WTC11 (cell line): ENCODE results near the gene SOSTDC1. TPM values are rescaled to one million over a fixed set of nuclear protein-coding genes. Genes with fewer than 3 reads are reported as not detected.

Experiments
- ATAC-seq: fragments of 200-7000 bp; cut with Tn5 transposase; 2 replicates; pipeline ENCODE4 v1.10.0; 2021; ENCODE audit warnings: mild to moderate bottlenecking, moderate library complexity
- CTCF ChIA-PET: fragments of 300-600 bp; sonication (Branson Sonifier 250); formaldehyde crosslinking; loops from one replicate; lab custom pipeline; 2021; ENCODE audit warnings: antibody characterized with exemption; lab: Charles Lee
- POLR2A ChIA-PET: fragments of 350-600 bp; sonication (Branson Sonifier 250); formaldehyde crosslinking; loops from one replicate; lab custom pipeline; 2021; ENCODE audit warnings: antibody characterized with exemption; lab: Charles Lee
- DNase-seq: peaks from one replicate; pipeline ENCODE4 v3.0.0; 2021; ENCODE audit warnings: low spot score
- H3K27ac Mint-ChIP-seq: 2 replicates; pipeline ENCODE4 v1.8.0; 2021; ENCODE audit warnings: mixed read lengths
- H3K27me3 Mint-ChIP-seq: 2 replicates; pipeline ENCODE4 v1.8.0; 2021; ENCODE audit warnings: low read depth, mild to moderate bottlenecking, moderate library complexity, mixed read lengths
- H3K36me3 Mint-ChIP-seq: 2 replicates; pipeline ENCODE4 v1.8.0; 2021; ENCODE audit warnings: mixed read lengths
- H3K4me1 Mint-ChIP-seq: 2 replicates; pipeline ENCODE4 v1.8.0; 2022; ENCODE audit warnings: mixed read lengths
- H3K4me3 Mint-ChIP-seq: 2 replicates; pipeline ENCODE4 v1.8.0; 2021; ENCODE audit warnings: mild to moderate bottlenecking, moderate library complexity, mixed read lengths
- H3K9me3 Mint-ChIP-seq: 2 replicates; pipeline ENCODE4 v1.8.0; 2021; ENCODE audit warnings: mixed read lengths
- IRF2 ChIP-seq: sonication (generic); formaldehyde crosslinking; IDR thresholded peaks from 2 replicates; pipeline ENCODE4 v1.8.0; 2022; ENCODE audit warnings: low read depth, missing genetic modification reagents, borderline replicate concordance
- KAT7 ChIP-seq: sonication (generic); formaldehyde crosslinking; IDR thresholded peaks from 2 replicates; pipeline ENCODE4 v1.8.1; 2023; ENCODE audit warnings: missing genetic modification reagents, mild to moderate bottlenecking, borderline replicate concordance
- RELA ChIP-seq: sonication (generic); formaldehyde crosslinking; IDR thresholded peaks from 2 replicates; pipeline ENCODE4 v1.8.1; 2022; ENCODE audit warnings: missing genetic modification reagents, mild to moderate bottlenecking, borderline replicate concordance
- SMAD4 ChIP-seq: sonication (generic); formaldehyde crosslinking; IDR thresholded peaks from 2 replicates; pipeline ENCODE4 v1.8.0; 2022; ENCODE audit warnings: mild to moderate bottlenecking, missing genetic modification reagents
- TEAD4 ChIP-seq: sonication (generic); formaldehyde crosslinking; IDR thresholded peaks from 2 replicates; pipeline ENCODE4 v1.8.0; 2022; ENCODE audit warnings: mild to moderate bottlenecking, missing genetic modification reagents
- ZNF263 ChIP-seq: sonication (generic); formaldehyde crosslinking; IDR thresholded peaks from 2 replicates; pipeline ENCODE4 v1.8.1; 2022; ENCODE audit warnings: low read depth, mild to moderate bottlenecking, moderate library complexity, missing genetic modification reagents
- ZNF317 ChIP-seq: sonication (generic); formaldehyde crosslinking; IDR thresholded peaks from 2 replicates; pipeline ENCODE4 v1.8.1; 2023; ENCODE audit warnings: low read depth, mild to moderate bottlenecking, moderate library complexity, missing genetic modification reagents, borderline replicate concordance
- ZNF416 ChIP-seq: fragments of 250-450 bp; sonication (Bioruptor Pico); IDR thresholded peaks from 2 replicates; pipeline ENCODE4 v1.9.0; 2021; ENCODE audit warnings: mild to moderate bottlenecking, inconsistent platforms
- total RNA-seq: library from RNA; stranded (reverse); gene quantifications from 3 replicates; pipeline ENCODE4 v1.2.3, GENCODE V29; 2021
- TF ChIP-seq, protein P1 (sequence below): sonication (generic); formaldehyde crosslinking; IDR thresholded peaks from 2 replicates; pipeline ENCODE4 v1.8.0; 2023; ENCODE audit warnings: missing genetic modification reagents, mild to moderate bottlenecking, borderline replicate concordance
- TF ChIP-seq, protein P2 (sequence below): sonication (generic); formaldehyde crosslinking; IDR thresholded peaks from 2 replicates; pipeline ENCODE4 v1.8.1; 2023; ENCODE audit warnings: mild to moderate bottlenecking, missing genetic modification reagents, moderate library complexity
- TF ChIP-seq, protein P3 (sequence below): sonication (generic); formaldehyde crosslinking; IDR thresholded peaks from 2 replicates; pipeline ENCODE4 v1.8.0; 2023; ENCODE audit warnings: mild to moderate bottlenecking, missing genetic modification reagents
- TF ChIP-seq, protein P4 (sequence below): sonication (generic); formaldehyde crosslinking; IDR thresholded peaks from 2 replicates; pipeline ENCODE4 v1.8.1; 2023; ENCODE audit warnings: mild to moderate bottlenecking, missing genetic modification reagents
- TF ChIP-seq, protein P5 (sequence below): sonication (generic); formaldehyde crosslinking; IDR thresholded peaks from 2 replicates; pipeline ENCODE4 v1.8.1; 2022; ENCODE audit warnings: low read depth, missing genetic modification reagents, borderline replicate concordance

SOSTDC1 gene
- total RNA-seq, 1 experiment from 2014 or later = 0.15 TPM

DNA sequence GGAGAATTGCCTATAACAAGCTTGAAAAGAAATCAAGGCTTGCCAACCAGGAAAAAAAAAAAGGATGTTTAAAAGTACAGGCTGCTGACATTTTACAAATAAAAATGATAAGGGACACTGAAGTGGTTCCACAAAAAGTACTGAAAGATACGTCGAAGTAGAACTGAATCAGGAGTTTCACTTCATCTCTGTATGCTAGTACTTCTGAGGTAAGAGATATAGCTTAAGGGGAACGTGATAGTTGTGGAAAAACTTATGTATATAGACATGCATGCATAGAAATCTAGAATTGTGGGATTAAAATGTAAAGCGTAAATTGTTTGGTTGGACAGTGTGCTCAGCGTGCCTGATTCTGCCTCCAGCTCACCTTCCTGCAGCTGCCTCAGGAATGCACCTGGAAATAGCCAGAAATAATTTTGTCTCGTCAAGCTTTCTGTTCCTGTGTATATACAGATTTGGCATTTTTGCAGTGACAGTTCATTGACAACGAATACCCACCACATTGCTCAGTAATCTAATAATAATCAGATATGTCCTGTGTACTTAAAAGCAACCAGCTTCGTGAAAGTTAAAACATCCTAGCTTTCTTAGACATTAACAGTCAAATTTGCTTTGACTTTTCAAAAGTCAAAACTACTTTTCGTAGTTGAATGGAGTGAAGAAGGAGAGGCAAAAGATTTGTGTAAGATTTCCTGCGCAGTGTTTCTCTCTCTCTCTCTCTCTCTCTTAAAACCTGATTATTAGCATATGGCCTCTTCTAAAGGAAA, 1.4 kb downstream of the SOSTDC1 start (continued):
- TF ChIP-seq, protein P1, sequence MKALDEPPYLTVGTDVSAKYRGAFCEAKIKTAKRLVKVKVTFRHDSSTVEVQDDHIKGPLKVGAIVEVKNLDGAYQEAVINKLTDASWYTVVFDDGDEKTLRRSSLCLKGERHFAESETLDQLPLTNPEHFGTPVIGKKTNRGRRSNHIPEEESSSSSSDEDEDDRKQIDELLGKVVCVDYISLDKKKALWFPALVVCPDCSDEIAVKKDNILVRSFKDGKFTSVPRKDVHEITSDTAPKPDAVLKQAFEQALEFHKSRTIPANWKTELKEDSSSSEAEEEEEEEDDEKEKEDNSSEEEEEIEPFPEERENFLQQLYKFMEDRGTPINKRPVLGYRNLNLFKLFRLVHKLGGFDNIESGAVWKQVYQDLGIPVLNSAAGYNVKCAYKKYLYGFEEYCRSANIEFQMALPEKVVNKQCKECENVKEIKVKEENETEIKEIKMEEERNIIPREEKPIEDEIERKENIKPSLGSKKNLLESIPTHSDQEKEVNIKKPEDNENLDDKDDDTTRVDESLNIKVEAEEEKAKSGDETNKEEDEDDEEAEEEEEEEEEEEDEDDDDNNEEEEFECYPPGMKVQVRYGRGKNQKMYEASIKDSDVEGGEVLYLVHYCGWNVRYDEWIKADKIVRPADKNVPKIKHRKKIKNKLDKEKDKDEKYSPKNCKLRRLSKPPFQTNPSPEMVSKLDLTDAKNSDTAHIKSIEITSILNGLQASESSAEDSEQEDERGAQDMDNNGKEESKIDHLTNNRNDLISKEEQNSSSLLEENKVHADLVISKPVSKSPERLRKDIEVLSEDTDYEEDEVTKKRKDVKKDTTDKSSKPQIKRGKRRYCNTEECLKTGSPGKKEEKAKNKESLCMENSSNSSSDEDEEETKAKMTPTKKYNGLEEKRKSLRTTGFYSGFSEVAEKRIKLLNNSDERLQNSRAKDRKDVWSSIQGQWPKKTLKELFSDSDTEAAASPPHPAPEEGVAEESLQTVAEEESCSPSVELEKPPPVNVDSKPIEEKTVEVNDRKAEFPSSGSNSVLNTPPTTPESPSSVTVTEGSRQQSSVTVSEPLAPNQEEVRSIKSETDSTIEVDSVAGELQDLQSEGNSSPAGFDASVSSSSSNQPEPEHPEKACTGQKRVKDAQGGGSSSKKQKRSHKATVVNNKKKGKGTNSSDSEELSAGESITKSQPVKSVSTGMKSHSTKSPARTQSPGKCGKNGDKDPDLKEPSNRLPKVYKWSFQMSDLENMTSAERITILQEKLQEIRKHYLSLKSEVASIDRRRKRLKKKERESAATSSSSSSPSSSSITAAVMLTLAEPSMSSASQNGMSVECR = no peak
- TF ChIP-seq RELA (CRISPR knock-in tag) = no peak
- TF ChIP-seq, protein P2, sequence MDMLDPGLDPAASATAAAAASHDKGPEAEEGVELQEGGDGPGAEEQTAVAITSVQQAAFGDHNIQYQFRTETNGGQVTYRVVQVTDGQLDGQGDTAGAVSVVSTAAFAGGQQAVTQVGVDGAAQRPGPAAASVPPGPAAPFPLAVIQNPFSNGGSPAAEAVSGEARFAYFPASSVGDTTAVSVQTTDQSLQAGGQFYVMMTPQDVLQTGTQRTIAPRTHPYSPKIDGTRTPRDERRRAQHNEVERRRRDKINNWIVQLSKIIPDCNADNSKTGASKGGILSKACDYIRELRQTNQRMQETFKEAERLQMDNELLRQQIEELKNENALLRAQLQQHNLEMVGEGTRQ (CRISPR knock-in tag) = no peak
- no peak for TF ChIP-seq ZNF263 (CRISPR knock-in tag)
- TF ChIP-seq KAT7 (CRISPR knock-in tag) = no peak
- TF ChIP-seq ZNF317 (CRISPR knock-in tag) = no peak
- no peak for TF ChIP-seq TEAD4 (CRISPR knock-in tag)
- TF ChIP-seq IRF2 (CRISPR knock-in tag) = no peak

DNA sequence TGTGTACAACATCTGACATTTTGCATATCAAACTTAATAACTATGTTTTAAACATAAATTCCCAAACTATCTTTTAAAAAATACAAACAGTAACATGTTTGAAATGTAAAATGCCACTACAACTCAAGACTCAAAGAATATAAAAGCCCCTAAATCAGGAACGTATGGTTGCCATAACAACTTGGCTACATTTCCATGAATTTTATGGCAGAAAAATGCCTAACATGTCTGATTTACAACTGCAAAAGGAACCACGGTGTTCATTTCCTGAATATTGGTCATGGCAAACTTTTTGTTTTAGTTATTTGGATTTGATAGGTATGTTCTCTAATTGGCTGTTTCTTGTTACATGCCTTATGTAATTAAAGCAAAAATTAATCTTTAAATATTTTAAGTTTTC, 2.0 kb downstream of the SOSTDC1 start:
- DNase-seq (no peak), ATAC-seq (no peak)
- no peak overlapping the region for H3K27ac Mint-ChIP-seq
- no peaks in the 10 kb centered on the region for H3K27me3 Mint-ChIP-seq
- H3K36me3 Mint-ChIP-seq = no peaks in the 10 kb centered on the region
- H3K4me1 Mint-ChIP-seq = peaks cover 37% of the 10 kb centered on the region
- CTCF ChIA-PET = no interaction called here
- POLR2A ChIA-PET = interaction anchor here (1.2 kb wide), 1 partner anchor 144 kb away, joined by 3 read pairs; no protein-coding TSS in a partner anchor
- H3K4me3 Mint-ChIP-seq = no peak overlapping the region
- TF ChIP-seq, protein P3, sequence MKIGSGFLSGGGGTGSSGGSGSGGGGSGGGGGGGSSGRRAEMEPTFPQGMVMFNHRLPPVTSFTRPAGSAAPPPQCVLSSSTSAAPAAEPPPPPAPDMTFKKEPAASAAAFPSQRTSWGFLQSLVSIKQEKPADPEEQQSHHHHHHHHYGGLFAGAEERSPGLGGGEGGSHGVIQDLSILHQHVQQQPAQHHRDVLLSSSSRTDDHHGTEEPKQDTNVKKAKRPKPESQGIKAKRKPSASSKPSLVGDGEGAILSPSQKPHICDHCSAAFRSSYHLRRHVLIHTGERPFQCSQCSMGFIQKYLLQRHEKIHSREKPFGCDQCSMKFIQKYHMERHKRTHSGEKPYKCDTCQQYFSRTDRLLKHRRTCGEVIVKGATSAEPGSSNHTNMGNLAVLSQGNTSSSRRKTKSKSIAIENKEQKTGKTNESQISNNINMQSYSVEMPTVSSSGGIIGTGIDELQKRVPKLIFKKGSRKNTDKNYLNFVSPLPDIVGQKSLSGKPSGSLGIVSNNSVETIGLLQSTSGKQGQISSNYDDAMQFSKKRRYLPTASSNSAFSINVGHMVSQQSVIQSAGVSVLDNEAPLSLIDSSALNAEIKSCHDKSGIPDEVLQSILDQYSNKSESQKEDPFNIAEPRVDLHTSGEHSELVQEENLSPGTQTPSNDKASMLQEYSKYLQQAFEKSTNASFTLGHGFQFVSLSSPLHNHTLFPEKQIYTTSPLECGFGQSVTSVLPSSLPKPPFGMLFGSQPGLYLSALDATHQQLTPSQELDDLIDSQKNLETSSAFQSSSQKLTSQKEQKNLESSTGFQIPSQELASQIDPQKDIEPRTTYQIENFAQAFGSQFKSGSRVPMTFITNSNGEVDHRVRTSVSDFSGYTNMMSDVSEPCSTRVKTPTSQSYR (CRISPR knock-in tag) = no peak
- TF ChIP-seq, protein P4, sequence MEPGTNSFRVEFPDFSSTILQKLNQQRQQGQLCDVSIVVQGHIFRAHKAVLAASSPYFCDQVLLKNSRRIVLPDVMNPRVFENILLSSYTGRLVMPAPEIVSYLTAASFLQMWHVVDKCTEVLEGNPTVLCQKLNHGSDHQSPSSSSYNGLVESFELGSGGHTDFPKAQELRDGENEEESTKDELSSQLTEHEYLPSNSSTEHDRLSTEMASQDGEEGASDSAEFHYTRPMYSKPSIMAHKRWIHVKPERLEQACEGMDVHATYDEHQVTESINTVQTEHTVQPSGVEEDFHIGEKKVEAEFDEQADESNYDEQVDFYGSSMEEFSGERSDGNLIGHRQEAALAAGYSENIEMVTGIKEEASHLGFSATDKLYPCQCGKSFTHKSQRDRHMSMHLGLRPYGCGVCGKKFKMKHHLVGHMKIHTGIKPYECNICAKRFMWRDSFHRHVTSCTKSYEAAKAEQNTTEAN (CRISPR knock-in tag) = no peak
- TF ChIP-seq SMAD4 (no peak), ZNF416 (CRISPR knock-in tag) (no peak)
- TF ChIP-seq, protein P5, sequence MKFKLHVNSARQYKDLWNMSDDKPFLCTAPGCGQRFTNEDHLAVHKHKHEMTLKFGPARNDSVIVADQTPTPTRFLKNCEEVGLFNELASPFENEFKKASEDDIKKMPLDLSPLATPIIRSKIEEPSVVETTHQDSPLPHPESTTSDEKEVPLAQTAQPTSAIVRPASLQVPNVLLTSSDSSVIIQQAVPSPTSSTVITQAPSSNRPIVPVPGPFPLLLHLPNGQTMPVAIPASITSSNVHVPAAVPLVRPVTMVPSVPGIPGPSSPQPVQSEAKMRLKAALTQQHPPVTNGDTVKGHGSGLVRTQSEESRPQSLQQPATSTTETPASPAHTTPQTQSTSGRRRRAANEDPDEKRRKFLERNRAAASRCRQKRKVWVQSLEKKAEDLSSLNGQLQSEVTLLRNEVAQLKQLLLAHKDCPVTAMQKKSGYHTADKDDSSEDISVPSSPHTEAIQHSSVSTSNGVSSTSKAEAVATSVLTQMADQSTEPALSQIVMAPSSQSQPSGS (CRISPR knock-in tag) = no peak
- no peaks in the 10 kb centered on the region for H3K9me3 Mint-ChIP-seq
